Gastroesophageal sphincter (tissue), 3 donors: ENCODE results near the gene VTA1.

Experiments used
- POLR2A ChIP-seq, 2 donors: fragments of 450-650 bp; IDR thresholded peaks; one replicate each; pipeline ENCODE4 v1.6.1; 2017; ENCODE audit warnings: antibody characterized with exemption in 2 of 2, mild to moderate bottlenecking in 2 of 2, moderate library complexity in 1 of 2
- TF ChIP-seq, protein P1 (sequence below), 4 experiments: fragments of 200-600 bp in 2 of 4; fragments of 450-650 bp in 2 of 4; sonication (generic) in 1 of 4; IDR thresholded peaks; one replicate each; pipeline ENCODE4 v1.5.1; 2017 to 2019; ENCODE audit warnings: antibody characterized with exemption in 4 of 4, mild to moderate bottlenecking in 2 of 4, moderate library complexity in 2 of 4

DNA sequence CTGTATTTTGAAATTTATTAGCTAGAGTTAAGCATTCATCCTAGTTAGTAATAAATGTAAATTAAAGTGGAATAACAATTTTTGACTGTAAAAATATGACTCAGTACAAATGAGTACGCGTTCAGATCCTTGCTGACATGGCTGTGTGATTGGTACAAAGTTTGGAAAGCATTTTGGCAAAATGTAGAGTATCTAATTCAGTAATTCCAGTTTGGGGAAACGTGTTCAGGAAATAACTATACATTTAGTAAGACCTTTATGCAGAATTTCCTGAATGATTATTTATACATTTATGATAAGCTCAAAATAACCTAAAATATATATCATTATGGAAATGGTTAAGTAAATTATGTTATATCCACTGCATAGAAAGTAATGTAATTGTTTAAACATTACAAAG, 8.0 kb downstream of the VTA1 start:
- no peak for TF ChIP-seq POLR2A (IDR thresholded peaks at IDR 0.05)
- TF ChIP-seq, protein P1, sequence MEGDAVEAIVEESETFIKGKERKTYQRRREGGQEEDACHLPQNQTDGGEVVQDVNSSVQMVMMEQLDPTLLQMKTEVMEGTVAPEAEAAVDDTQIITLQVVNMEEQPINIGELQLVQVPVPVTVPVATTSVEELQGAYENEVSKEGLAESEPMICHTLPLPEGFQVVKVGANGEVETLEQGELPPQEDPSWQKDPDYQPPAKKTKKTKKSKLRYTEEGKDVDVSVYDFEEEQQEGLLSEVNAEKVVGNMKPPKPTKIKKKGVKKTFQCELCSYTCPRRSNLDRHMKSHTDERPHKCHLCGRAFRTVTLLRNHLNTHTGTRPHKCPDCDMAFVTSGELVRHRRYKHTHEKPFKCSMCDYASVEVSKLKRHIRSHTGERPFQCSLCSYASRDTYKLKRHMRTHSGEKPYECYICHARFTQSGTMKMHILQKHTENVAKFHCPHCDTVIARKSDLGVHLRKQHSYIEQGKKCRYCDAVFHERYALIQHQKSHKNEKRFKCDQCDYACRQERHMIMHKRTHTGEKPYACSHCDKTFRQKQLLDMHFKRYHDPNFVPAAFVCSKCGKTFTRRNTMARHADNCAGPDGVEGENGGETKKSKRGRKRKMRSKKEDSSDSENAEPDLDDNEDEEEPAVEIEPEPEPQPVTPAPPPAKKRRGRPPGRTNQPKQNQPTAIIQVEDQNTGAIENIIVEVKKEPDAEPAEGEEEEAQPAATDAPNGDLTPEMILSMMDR (IDR thresholded peaks at IDR 0.05), result no peak
